Endometrial microvascular endothelial cells (primary cell): ENCODE data around the gene CDC34. TPM values are rescaled to one million over a fixed set of nuclear protein-coding genes. Genes with fewer than 3 reads are reported as not detected.

Experiments
- in situ Hi-C: cut with HindIII; loops from 2 replicates; pipeline ENCODE4 v1.10.0; 2017; ENCODE audit warnings: low sequenced_read_pairs, low pct_unique_long_range_greater_than_20kb; ENCODE audit errors: inconsistent ontology term
- total RNA-seq: library from RNA; depleted of rRNA; stranded (reverse); fragments of >200 nt; gene quantifications from one replicate; pipeline ENCODE4 v1.2.3, GENCODE V29; 2015; ENCODE audit errors: inconsistent ontology term

CDC34 gene
- total RNA-seq, 1 donor from 2014 or later = 84.7 TPM

DNA sequence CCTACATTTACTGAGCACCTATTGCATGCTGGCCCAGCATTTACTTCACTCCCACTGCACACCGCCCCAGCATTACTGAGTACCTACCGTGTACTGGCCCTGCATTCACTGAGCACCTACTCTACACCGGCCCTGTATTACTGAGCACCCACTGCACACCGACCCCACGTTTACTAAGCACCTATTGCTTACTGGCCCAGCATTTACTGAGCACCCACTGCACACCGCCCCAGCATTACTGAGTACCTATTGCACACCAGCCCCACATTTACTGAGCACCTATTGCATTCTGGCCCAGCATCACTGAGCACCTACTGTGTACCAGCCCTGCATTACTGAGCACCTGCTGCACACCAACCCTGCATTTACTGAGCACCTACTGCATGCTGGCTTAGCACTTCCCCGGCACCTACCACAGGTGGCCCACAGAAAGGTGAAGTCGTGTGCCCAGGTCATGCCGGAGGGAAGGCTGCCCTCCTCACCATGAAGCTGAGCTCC lies 17.3 kb upstream of the CDC34 start:
- in situ Hi-C loops = no loop called here

DNA sequence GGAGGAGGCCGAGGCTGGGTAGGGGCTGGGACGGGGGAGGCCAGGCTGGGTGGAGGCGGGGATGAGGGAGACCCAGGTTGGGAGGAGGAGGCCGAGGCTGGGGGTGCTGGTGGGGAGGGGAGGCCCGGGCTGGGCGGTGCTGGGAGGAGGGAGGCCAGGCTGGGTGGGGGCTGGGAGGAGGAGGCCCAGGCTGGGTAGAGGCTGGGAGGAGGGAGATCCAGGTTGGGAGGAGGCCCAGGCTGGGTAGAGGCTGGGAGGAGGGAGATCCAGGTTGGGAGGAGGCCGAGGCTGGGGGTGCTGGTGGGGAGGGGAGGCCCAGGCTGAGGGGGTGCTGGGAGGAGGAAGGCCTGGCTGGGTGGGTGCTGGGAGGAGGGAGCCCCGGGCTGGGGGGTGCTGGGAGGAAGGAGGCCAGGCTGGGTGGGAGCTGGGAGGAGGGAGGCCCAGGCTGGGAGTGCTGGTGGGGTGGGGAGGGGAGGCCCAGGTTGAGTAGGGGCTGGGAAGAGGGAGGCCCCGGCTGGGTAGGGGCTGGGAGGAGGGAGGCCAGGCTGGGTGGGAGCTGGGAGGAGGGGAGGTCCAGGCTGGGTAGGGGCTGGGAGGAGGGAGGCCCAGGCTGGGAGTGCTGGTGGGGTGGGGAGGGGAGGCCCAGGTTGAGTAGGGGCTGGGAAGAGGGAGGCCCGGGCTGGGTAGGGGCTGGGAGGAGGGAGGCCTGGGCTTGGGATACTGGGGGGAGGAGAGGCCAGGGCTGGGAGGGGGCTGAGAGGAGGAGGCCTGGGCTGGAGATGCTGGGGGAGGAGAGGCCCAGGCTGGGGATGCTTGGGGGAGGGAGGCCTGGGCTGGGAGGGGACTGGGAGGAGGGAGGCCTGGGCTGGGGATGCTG lies 13.6 kb upstream of the CDC34 start:
- in situ Hi-C loops = no loop called here

DNA sequence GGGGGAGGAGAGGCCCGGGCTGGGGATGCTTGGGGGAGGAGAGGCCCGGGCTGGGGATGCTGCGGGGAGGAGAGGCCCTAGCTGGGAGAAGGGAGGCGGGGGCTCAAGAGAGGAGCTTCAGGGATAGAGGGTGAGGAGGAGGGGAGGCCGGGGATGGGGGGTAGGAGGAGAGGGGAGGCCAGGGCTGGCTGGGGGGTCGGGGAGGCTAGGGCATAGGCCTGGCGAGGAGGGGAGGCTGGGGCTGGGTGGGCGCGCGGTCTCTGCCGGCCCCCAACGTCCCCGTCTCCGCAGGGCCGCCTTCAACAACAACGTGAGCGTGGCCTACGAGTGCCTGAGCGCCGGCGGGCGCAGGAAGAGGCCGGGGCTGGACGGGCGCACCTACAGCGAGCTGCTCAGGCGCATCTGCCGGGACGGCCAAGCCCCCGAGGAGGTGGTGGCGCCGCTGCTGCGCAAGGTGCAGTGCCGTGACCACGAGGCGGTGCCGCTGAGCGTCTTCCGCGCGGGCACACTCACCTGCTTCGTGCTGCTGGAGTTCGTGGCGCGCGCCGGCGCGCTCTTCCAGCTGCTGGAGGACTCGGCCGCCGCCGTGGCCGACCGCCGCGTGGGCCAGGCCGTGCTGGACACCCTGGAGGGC lies 12.8 kb upstream of the CDC34 start:
- in situ Hi-C loops = no loop called here

DNA sequence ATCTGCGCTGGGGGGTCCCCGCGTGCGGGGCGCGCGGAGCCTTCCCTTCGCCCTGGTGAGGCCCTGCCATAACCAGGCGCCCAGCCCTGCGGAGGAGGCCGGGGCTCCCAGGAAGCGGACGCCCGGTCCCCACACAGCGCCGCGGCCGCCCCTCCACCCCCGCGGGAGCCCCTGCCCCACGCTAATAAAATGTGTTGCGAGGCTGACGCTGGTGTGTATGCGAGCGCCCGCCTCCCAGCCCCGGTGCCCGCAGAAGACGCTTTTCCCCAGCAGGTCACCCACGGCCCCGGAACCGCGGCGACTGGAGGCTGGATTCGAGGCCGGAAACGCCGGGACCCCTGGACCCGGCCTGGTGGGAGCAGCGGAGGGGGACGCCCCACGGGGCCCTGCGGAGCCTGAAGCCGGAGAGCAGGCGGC lies 12.1 kb upstream of the CDC34 start:
- in situ Hi-C loops = no loop called here

DNA sequence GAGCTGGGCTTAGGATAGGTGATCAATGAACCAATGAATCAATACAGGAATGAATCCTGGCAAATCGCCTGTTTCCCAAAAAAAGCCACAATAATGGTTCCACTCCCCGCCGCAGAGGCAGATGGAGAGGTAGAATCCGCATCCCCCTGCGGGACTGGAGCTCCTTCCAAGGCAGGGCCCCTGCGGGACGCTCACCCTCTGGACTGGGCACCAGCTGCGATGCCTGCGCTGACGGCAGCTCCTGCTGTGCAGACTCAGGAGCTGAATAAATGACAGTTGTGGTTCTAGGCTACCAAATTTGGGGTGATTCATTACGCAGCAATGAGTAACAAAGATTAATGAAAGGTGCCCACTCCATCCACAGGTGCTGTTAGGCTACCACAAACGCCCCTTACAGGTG lies 8.8 kb upstream of the CDC34 start:
- in situ Hi-C loops = no loop called here

DNA sequence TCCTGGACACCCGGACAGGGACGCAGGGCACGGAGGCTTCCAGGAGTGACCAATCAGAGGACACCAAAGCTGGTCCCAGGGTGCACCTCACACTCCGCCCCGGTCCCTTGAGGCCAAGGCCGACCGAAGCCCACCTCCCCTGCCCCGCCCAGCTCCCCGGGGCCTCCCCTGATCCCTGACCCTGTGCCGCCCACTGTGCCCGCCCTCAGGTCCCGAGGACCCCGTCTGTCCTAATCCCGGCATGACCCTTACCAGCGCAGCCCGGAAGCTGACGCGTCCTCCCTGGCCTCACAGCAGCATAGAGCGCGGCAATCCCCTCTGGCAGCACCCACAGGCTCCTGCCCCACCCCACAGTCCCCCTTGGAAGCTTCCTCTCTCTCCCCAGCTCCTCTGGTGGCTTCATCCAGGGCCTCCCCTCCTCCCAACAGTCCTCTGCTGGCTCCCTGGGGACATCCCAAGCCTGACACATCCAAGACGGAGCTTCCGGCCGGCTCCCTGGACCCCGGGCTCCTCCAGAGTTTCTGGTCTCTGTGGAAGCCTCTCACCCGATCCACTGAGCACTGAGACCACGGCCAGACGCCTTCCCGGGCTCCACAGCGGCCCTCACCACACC lies 7.4 kb upstream of the CDC34 start:
- in situ Hi-C loops = no loop called here

DNA sequence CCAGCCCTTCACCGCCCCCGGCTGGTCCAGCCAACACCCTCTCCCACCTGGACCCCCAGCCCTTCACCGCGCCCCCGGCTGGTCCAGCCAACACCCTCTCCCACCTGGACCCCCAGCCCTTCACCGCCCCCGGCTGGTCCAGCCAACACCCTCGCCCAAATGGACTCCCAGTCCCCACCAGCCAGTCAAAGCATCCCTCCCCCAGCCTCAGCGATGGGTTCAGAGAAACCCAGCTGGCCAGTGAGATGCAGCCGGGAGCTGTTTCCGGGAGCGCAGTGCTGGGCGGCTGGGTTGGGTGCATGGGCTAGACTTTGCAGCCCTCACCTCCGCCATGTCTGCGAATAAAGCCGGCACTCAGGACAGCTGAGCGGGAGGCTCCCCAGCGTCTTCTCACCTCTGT lies 6.5 kb upstream of the CDC34 start:
- in situ Hi-C loops = no loop called here

DNA sequence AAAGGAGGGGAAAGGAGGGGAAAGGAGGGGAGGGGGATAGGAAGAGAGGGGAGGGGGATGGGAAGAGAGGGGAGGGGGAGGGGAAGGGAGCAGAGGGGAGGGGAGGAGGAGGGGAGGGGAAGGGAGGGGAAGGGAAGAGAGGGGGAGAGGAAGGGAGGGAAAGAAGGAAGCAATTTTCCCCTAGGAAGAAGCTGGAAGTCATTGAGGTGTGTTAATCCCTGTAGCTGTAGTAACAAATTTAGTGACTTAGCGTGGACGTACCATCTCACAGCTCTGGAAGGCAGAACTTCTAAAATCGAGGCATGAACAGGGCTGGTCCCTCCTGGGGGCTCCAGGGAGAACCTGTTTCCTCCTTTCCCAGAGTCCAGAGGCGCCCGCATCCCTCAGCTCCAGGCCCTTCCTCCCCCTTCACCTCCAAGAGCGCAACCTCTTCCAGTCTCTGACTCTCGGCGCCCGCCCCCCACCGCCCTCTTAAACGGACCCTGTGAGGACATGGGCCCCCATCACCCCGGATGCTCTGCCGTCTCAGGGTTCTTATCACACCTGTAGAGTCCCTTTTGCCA lies 5.6 kb upstream of the CDC34 start:
- in situ Hi-C loops = no loop called here

DNA sequence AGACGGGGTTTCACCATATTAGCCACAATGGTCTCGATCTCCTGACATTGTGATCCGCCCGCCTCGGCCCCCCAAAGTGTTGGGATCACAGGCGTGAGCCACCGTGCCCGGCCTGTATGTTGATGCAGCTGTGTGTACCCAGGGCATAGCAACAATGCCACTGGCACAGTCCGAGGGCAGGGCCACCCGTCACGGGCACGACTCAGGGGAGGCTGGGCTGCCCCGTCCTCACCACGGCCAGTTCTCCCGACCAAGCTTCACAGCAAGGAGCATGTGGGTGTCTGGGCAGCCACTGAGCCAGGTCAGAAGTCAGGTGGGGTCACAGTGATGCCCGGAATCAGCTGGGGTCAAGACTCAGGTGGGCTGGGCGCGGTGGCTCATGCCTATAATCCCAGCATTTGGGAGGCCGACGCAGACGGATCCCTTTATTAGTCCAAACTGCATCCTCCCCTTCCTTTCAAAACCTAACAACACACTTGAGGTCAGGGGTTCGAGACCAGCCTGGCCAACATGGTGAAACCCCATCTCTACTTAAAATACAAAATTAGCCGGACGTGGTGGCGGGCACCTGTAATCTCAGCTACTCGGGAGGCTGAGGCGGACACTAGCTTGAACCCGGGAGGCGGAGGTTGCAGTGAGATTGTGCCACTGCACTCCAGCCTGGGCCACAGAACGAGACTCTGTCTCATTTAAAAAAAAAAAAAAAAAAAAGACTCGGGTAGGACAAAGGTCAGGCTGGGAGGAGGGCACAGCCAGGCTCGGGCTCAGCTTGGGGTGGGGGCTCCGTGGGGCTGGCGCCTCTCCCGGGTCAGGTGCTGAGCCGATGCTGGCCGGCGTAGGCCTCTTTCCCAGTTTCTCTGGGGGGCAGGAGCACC lies 1.2 kb upstream of the CDC34 start:
- in situ Hi-C loops = no loop called here

DNA sequence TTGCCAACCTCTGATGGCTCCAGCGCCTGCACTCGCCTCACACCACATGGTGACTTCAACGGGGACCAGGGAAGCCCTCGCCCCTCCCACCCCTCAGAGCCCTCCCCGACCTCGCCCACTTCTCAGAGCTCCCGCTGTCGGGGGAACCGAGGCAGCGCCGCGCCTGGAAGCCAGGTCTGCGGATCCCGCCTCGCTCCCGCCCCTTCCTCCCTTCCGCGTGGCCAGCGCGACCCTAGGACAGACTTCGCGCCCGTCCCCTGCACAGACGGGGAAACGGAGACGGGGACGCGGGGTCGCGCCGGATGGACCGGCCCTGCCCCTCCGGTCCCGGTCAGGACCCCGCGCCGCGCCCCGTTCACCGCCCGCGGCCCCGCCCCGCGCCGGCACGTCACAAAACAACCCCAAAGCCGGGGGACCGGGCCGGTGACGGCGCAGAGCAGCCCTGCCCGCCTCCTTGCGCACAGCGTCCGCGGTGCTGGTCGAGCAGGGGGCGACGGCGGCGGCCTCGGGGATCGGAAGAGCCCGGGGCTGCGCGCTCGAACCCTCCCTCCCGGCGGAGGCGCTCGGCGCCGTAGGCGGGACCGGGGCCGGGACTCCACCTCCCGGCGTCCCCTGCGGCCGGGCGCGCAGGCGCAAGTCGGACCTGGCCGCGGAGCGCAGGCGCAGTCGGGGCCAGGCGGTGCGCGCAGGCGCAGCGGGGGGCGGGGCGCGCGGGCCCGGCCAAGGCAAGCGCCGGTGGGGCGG lies 379 bp upstream of the CDC34 start:
- in situ Hi-C loops = no loop called here

DNA sequence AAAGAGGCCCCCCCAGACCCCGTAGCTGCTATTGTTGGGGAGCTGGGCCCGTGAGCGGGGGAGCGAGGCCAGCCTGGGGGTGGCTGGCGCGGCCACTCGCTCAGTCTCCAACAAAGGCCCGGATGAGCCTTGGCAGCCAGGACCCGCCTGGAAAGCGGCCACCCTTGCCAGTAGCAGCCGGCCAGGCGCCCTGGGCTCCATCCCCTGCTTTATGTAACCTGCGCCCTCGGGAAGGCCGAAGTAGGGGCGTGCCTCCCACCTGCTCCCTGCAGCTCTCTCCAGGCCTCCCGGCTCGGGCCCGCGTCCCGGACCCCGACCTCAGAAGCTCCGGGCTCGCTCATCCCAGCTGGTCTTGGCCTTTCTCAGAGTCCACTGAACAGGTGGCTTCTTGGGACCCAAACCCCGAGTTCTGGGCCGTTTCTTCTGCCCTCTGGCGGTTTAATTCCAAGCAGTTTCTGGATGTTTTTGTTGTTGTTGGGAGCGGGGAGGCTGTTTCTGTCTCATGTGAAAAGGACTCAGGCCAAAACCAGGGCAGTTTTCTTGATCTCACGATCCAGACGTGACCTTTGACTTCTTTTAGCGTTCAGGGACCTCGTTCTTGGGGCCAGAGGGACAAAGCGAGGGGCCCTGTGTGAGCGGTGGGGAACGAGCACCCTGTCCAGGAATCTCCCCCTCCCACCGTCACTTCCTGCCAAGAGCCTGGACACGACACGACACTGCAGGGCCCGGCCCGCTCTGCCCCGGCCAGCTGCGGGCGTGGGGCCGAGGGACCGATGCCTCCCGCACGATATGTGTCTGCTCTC lies 1.2 kb downstream of the CDC34 start:
- in situ Hi-C loops = no loop called here

DNA sequence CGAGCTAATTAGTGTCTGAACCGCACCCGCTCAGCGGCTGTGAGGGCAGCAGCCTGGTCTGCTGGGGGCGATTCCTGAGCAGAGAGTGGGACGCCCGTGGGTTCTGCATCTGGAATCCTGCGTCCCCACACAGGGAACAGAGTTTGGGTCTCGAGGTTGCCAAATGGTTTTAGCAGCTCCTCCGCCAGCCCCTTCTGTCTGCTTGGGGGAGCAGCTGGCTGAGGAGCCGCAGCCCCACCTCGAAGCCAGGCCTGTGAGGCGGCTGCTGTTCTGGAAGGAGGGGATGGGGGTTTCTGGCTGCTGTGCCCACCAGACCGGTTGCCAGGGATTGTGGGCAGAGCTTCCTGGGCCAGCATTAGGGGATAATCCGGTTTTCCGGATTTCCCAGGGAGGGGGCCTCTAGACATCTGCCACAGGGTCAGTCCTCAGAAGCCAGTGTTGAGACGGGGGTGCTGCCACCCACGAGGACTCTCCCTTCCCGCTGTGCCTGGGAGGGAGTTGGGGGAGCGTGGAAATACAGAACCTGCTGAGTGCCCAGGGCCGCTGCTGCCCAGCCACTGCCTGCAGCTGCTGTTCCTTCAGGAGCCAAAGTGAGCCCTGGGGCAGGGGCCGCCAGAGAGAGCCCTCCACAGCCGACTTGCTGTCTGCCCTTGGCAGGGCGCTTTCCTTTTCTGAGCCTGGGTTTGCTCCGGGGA lies 2.0 kb downstream of the CDC34 start:
- in situ Hi-C loops = no loop called here

DNA sequence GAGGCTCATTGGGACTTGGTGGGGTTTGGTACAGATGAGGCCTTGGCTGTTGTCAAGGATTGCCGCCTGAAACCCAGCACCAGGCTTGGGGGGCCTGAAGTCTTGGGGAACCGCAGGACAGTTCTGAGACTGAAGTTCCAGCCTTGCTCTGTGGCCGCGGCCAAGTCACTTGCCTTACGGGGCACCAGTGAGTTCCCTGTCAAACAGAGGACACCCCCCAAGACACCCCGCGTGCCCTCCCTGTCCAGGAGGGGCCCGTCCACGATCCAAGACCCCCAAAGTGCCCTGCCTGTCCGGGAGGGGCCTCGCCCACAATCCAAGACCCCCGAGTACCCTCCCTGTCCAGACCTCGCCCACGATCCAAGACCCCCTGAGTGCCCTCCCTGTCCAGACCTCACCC lies 2.5 kb downstream of the CDC34 start:
- in situ Hi-C loops = no loop called here

DNA sequence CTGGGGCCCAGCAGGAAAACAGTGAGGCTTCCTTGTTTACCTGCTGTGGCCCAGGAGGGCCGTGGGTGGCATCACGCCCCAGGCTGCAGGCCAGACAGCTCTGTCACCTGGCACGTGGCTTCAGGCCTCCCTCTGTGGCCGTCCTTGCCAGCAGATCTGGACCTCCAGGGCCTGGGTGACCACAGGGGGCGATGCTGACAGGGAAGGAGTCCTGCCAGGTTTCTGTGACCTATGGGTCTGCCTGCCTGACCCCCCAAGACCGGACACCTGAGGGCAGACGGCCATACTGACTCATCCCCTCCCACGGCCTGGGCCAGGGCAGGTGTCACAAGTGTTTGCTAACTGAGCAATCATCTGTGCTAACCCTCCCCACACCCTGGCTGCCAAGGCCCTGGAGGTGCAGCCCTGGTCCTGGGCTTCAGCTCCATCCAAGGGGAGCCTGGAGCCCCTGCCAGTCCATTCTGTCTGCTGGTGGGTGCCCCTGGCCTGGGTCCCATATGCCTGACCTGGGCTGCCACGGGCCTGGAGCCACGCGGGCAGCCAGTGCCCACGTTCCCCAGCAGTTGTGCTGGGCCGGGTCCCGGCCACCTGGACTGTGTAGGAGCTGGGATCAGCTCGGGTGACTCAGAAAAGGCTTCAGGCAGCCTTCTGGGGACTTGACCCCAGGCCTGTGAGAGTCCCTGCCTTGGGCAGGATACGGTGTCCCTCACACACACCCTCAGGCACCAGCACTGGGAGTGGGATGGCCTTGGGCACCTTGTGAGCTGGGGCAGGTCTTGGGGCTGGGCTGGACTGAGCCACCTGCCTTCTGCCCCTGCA lies 3.7 kb downstream of the CDC34 start:
- in situ Hi-C loops = no loop called here

DNA sequence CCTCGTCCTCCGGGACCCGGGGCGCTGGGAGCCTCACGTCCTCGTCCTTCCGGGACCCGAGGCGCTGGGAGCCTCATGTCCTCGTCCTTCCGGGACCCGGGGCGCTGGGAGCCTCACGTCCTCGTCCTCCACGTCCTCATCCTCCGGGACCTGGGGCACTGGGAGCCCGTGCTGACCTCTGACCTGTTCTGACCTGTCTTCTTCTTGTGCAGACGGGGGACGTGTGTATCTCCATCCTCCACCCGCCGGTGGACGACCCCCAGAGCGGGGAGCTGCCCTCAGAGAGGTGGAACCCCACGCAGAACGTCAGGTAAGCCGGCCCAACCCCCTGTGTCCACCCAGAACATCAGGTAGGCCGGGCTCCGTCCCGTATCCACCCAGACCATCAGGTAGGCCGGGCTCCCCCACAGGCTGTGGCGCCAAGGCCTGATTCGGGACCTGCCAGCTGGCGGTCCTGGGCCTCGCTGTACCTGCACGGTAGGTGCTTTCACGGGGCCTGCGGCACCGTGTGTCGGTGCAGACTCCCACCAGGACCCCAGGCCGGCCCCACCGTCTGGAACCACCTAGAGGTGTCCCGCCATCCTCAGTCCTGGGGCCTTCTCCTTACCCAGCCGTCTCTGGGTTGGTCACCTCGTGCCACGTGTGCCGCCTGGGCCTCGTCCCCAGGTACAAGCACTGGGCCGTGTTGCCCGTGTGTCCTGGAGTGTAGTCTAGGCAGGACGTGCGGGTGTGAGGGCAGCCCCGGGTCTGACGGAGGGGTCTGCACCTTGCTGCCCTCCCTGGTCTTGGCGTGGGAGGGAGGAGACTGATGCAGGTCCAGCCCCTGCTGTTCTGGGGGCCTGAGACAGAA lies 4.7 kb downstream of the CDC34 start:
- in situ Hi-C loops = no loop called here
